ENCODE data around the gene HCN1. TPM values are rescaled to one million over a fixed set of nuclear protein-coding genes. Genes with fewer than 3 reads are reported as not detected.
"Not testable (repeated sequence)": the region's sequence is repeated elsewhere in the genome, so short reads cannot be mapped to it uniquely, and the experiment has no call there.

HCN1 gene
- polyA plus RNA-seq, 1 donor = 0.18 TPM

GRCh38 chr5:45335346-45335745 lies 360.8 kb downstream of the HCN1 start:
- Histone ChIP-seq H3K4me1 (ENCODE audit: control insufficient read depth, insufficient read depth, low read length) (no peaks in the 10 kb centered on the region), H3K36me3 (ENCODE audit: control insufficient read depth, insufficient read depth, low read length) (no peaks in the 10 kb centered on the region), H3K27ac (ENCODE audit: low read length) (no peak overlapping the region), H3K27me3 (ENCODE audit: control insufficient read depth, insufficient read depth, low read length) (no peaks in the 10 kb centered on the region), H3K4me3 (ENCODE audit: low read length) (no peak overlapping the region), H3K9me3 (ENCODE audit: control insufficient read depth, low read depth, low read length) (no peaks in the 10 kb centered on the region)
- DNase-seq = no peak

- no CpG with 5 or more reads among the region's 1 CpG for WGBS (ENCODE audit: insufficient coverage, low lambda C conversion rate)
- no peaks in the 10 kb centered on the region for H3K27me3 ChIP-seq (ENCODE audit: control insufficient read depth, insufficient read depth, low read length)
- H3K9me3 ChIP-seq (ENCODE audit: control insufficient read depth, low read depth, low read length) = no peaks in the 10 kb centered on the region
- H3K4me3 ChIP-seq (ENCODE audit: low read length) = no peak overlapping the region
- H3K27ac ChIP-seq (ENCODE audit: low read length) = no peak overlapping the region
- no peaks in the 10 kb centered on the region for H3K4me1 ChIP-seq (ENCODE audit: control insufficient read depth, insufficient read depth, low read length)
- DNase-seq = no peak
- H3K36me3 ChIP-seq (ENCODE audit: control insufficient read depth, insufficient read depth, low read length) = no peaks in the 10 kb centered on the region
Observed at GRCh38 chr5:45334939-45335338, 361.2 kb downstream of the HCN1 start.

GRCh38 chr5:45312627-45313026 lies 383.6 kb downstream of the HCN1 start:
- DNase-seq; H3K36me3 ChIP-seq (ENCODE audit: control insufficient read depth, insufficient read depth, low read length); H3K4me3 ChIP-seq (ENCODE audit: low read length); H3K27me3 ChIP-seq (ENCODE audit: control insufficient read depth, insufficient read depth, low read length); H3K4me1 ChIP-seq (ENCODE audit: control insufficient read depth, insufficient read depth, low read length); H3K27ac ChIP-seq (ENCODE audit: low read length); H3K9me3 ChIP-seq (ENCODE audit: control insufficient read depth, low read depth, low read length): not testable (repeated sequence)
- no CpG with 5 or more reads among the region's 8 CpGs for WGBS (ENCODE audit: insufficient coverage, low lambda C conversion rate)

- no peaks in the 10 kb centered on the region for H3K9me3 ChIP-seq (ENCODE audit: control insufficient read depth, low read depth, low read length)
- no peak overlapping the region for H3K4me3 ChIP-seq (ENCODE audit: low read length)
- no peak for DNase-seq
- H3K36me3 ChIP-seq (ENCODE audit: control insufficient read depth, insufficient read depth, low read length) = no peaks in the 10 kb centered on the region
- no peaks in the 10 kb centered on the region for H3K4me1 ChIP-seq (ENCODE audit: control insufficient read depth, insufficient read depth, low read length)
- WGBS (ENCODE audit: insufficient coverage, low lambda C conversion rate) = 100% methylated on average over 2 of the region's 2 CpGs
- no peaks in the 10 kb centered on the region for H3K27me3 ChIP-seq (ENCODE audit: control insufficient read depth, insufficient read depth, low read length)
- no peak overlapping the region for H3K27ac ChIP-seq (ENCODE audit: low read length)
Observed at GRCh38 chr5:45295231-45295630, 400.9 kb downstream of the HCN1 start.

GRCh38 chr5:45288746-45289145 lies 407.4 kb downstream of the HCN1 start:
- H3K27me3 ChIP-seq (ENCODE audit: control insufficient read depth, insufficient read depth, low read length) = no peaks in the 10 kb centered on the region
- no peak overlapping the region for H3K27ac ChIP-seq (ENCODE audit: low read length)
- no peaks in the 10 kb centered on the region for H3K9me3 ChIP-seq (ENCODE audit: control insufficient read depth, low read depth, low read length)
- H3K4me3 ChIP-seq (ENCODE audit: low read length) = no peak overlapping the region
- H3K36me3 ChIP-seq (ENCODE audit: control insufficient read depth, insufficient read depth, low read length) = no peaks in the 10 kb centered on the region
- no peaks in the 10 kb centered on the region for H3K4me1 ChIP-seq (ENCODE audit: control insufficient read depth, insufficient read depth, low read length)
- no CpG with 5 or more reads among the region's 1 CpG for WGBS (ENCODE audit: insufficient coverage, low lambda C conversion rate)
- no peak for DNase-seq

GRCh38 chr5:45284436-45284835 lies 411.7 kb downstream of the HCN1 start:
- H3K4me3 ChIP-seq (ENCODE audit: low read length) = no peak overlapping the region
- H3K36me3 ChIP-seq (ENCODE audit: control insufficient read depth, insufficient read depth, low read length) = no peaks in the 10 kb centered on the region
- no peak overlapping the region for H3K27ac ChIP-seq (ENCODE audit: low read length)
- H3K9me3 ChIP-seq (ENCODE audit: control insufficient read depth, low read depth, low read length) = no peaks in the 10 kb centered on the region
- H3K27me3 ChIP-seq (ENCODE audit: control insufficient read depth, insufficient read depth, low read length) = no peaks in the 10 kb centered on the region
- WGBS (ENCODE audit: insufficient coverage, low lambda C conversion rate) = 71% methylated on average over 1 of the region's 1 CpG
- no peaks in the 10 kb centered on the region for H3K4me1 ChIP-seq (ENCODE audit: control insufficient read depth, insufficient read depth, low read length)
- DNase-seq = no peak

GRCh38 chr5:45281081-45281480 lies 415.1 kb downstream of the HCN1 start:
- 22% methylated on average over 1 of the region's 2 CpGs for WGBS (ENCODE audit: insufficient coverage, low lambda C conversion rate)
- no peaks in the 10 kb centered on the region for H3K27me3 ChIP-seq (ENCODE audit: control insufficient read depth, insufficient read depth, low read length)
- no peaks in the 10 kb centered on the region for H3K4me1 ChIP-seq (ENCODE audit: control insufficient read depth, insufficient read depth, low read length)
- H3K4me3 ChIP-seq (ENCODE audit: low read length) = no peak overlapping the region
- no peak overlapping the region for H3K27ac ChIP-seq (ENCODE audit: low read length)
- no peaks in the 10 kb centered on the region for H3K9me3 ChIP-seq (ENCODE audit: control insufficient read depth, low read depth, low read length)
- no peak for DNase-seq
- H3K36me3 ChIP-seq (ENCODE audit: control insufficient read depth, insufficient read depth, low read length) = no peaks in the 10 kb centered on the region

- Histone ChIP-seq H3K4me3 (ENCODE audit: low read length) (no peak overlapping the region), H3K4me1 (ENCODE audit: control insufficient read depth, insufficient read depth, low read length) (no peaks in the 10 kb centered on the region), H3K27ac (ENCODE audit: low read length) (no peak overlapping the region), H3K9me3 (ENCODE audit: control insufficient read depth, low read depth, low read length) (no peaks in the 10 kb centered on the region), H3K36me3 (ENCODE audit: control insufficient read depth, insufficient read depth, low read length) (no peaks in the 10 kb centered on the region), H3K27me3 (ENCODE audit: control insufficient read depth, insufficient read depth, low read length) (no peaks in the 10 kb centered on the region)
- WGBS (ENCODE audit: insufficient coverage, low lambda C conversion rate) = no CpG with 5 or more reads among the region's 1 CpG
- DNase-seq = no peak
Observed at GRCh38 chr5:45279109-45279508, 417.1 kb downstream of the HCN1 start.

- 67% methylated on average over 2 of the region's 2 CpGs for WGBS (ENCODE audit: insufficient coverage, low lambda C conversion rate)
- H3K36me3 ChIP-seq (ENCODE audit: control insufficient read depth, insufficient read depth, low read length) = no peaks in the 10 kb centered on the region
- H3K27me3 ChIP-seq (ENCODE audit: control insufficient read depth, insufficient read depth, low read length) = no peaks in the 10 kb centered on the region
- no peaks in the 10 kb centered on the region for H3K4me1 ChIP-seq (ENCODE audit: control insufficient read depth, insufficient read depth, low read length)
- H3K9me3 ChIP-seq (ENCODE audit: control insufficient read depth, low read depth, low read length) = no peaks in the 10 kb centered on the region
- H3K4me3 ChIP-seq (ENCODE audit: low read length) = no peak overlapping the region
- DNase-seq = no peak
- no peak overlapping the region for H3K27ac ChIP-seq (ENCODE audit: low read length)
Observed at GRCh38 chr5:45277860-45278259, 418.3 kb downstream of the HCN1 start.

- Histone ChIP-seq H3K9me3 (ENCODE audit: control insufficient read depth, low read depth, low read length) (no peaks in the 10 kb centered on the region), H3K27me3 (ENCODE audit: control insufficient read depth, insufficient read depth, low read length) (no peaks in the 10 kb centered on the region), H3K4me3 (ENCODE audit: low read length) (no peak overlapping the region), H3K27ac (ENCODE audit: low read length) (no peak overlapping the region), H3K36me3 (ENCODE audit: control insufficient read depth, insufficient read depth, low read length) (no peaks in the 10 kb centered on the region), H3K4me1 (ENCODE audit: control insufficient read depth, insufficient read depth, low read length) (no peaks in the 10 kb centered on the region)
- peak; percentile 4 to 36 for DNase-seq
- 17% methylated on average over 1 of the region's 2 CpGs for WGBS (ENCODE audit: insufficient coverage, low lambda C conversion rate)
Observed at GRCh38 chr5:45274241-45274640, 421.9 kb downstream of the HCN1 start.

- no peaks in the 10 kb centered on the region for H3K9me3 ChIP-seq (ENCODE audit: control insufficient read depth, low read depth, low read length)
- H3K27me3 ChIP-seq (ENCODE audit: control insufficient read depth, insufficient read depth, low read length) = no peaks in the 10 kb centered on the region
- no peak for DNase-seq
- H3K4me3 ChIP-seq (ENCODE audit: low read length) = no peak overlapping the region
- H3K36me3 ChIP-seq (ENCODE audit: control insufficient read depth, insufficient read depth, low read length) = no peaks in the 10 kb centered on the region
- H3K4me1 ChIP-seq (ENCODE audit: control insufficient read depth, insufficient read depth, low read length) = no peaks in the 10 kb centered on the region
- 80% methylated on average over 1 of the region's 1 CpG for WGBS (ENCODE audit: insufficient coverage, low lambda C conversion rate)
- no peak overlapping the region for H3K27ac ChIP-seq (ENCODE audit: low read length)
Observed at GRCh38 chr5:45271626-45272025, 424.6 kb downstream of the HCN1 start.

Measured in large intestine (tissue), 3 donors.